Measurements from ENCODE around the gene MAN2B2. TPM values are rescaled to one million over a fixed set of nuclear protein-coding genes. Genes with fewer than 3 reads are reported as not detected.
A peak's percentile ranks its signal among the peaks of the same experiment; 100 is the strongest.

Gene MAN2B2
- total RNA-seq, 4 donors from 2014 or later, result 14.1 to 33.7 (median 27.0) TPM

DNA sequence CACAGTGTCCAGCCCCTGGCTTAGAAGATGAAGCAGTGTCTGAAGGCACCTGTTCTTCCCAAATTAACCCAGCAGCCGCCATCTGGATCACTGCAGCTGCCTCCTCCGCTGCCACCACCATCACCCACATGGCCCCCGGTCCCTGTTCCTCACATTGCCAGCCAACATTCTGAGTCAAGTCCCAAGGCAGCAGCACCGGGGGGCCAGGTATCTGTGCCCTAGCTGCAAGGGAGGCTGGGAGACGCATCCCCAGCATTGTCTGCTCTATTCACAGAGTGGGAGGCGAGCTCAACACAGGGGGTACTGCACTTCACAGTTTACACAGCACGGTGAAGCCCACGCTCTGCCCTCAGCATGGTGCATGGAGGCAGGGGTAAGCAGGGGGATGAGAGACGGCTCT, 42.3 kb upstream of the MAN2B2 start:
- intact Hi-C loops (cut with DNase I; ENCODE audit: low total_unique reads), result no loop called here
- no peak for DNase-seq (ENCODE audit: low spot score in 2 of 2)
- no peak overlapping the region for H3K4me3 ChIP-seq (ENCODE audit: low read depth, poor library complexity, severe bottlenecking)
- WGBS, 2 donors, result 85 to 86% methylated on average over 9 of the region's 9 CpGs
- TF ChIP-seq POLR2A (IDR thresholded peaks at IDR 0.05) (no peak), CTCF (IDR thresholded peaks at IDR 0.05) (no peak)

- no peak for DNase-seq (ENCODE audit: low spot score in 2 of 2)
- TF ChIP-seq POLR2A (IDR thresholded peaks at IDR 0.05) (no peak), CTCF (IDR thresholded peaks at IDR 0.05) (peak in 1 of 3 donors; percentile 53)
- 89 to 93% methylated on average over 1 of the region's 1 CpG for WGBS, 2 donors
- intact Hi-C loops (cut with DNase I; ENCODE audit: low total_unique reads), result no loop called here
- no peak overlapping the region for H3K4me3 ChIP-seq (ENCODE audit: low read depth, poor library complexity, severe bottlenecking)
These were observed 40.9 kb upstream of the MAN2B2 start for GRCh38 chr4:6534050-6534449.

GRCh38 chr4:6534618-6535328, 40.2 kb upstream of the MAN2B2 start:
- H3K4me3 ChIP-seq (ENCODE audit: low read depth, poor library complexity, severe bottlenecking), result no peak overlapping the region
- WGBS, 2 donors, result 91 to 93% methylated on average over 31 to 36 of the region's 38 CpGs
- intact Hi-C loops (cut with DNase I; ENCODE audit: low total_unique reads), result loop anchor here (5.0 kb wide), 1 partner anchor 387 kb away; no protein-coding TSS in a partner anchor
- no peak for TF ChIP-seq CTCF (IDR thresholded peaks at IDR 0.05)
- TF ChIP-seq POLR2A (IDR thresholded peaks at IDR 0.05), result no peak
- DNase-seq (ENCODE audit: low spot score in 2 of 2), result no peak

DNA sequence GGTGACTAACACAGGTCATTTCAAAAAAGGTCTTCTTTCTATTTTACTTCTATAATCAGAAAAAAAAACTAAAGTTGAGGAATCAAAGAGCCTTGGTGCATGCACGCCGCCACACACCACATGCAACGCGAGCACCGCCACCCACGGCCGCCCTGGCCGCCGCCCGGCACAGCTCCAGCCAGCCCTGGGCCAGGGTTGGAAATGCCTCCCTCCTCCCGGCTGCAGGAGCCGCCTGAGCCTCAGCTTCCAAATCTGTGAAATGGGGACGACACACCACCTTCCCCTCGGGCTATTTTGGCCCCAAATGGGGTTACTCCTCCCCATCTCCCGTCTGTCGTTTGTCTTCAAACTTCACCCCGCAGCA, 39.7 kb upstream of the MAN2B2 start:
- intact Hi-C loops (cut with DNase I; ENCODE audit: low total_unique reads), result loop anchor here (5.0 kb wide), 1 partner anchor 388 kb away; no protein-coding TSS in a partner anchor
- no peak for DNase-seq (ENCODE audit: low spot score in 2 of 2)
- no peak for TF ChIP-seq CTCF (IDR thresholded peaks at IDR 0.05)
- TF ChIP-seq POLR2A (IDR thresholded peaks at IDR 0.05), result no peak
- H3K4me3 ChIP-seq (ENCODE audit: low read depth, poor library complexity, severe bottlenecking), result no peak overlapping the region
- 85 to 86% methylated on average over 17 of the region's 17 CpGs for WGBS, 2 donors

DNA sequence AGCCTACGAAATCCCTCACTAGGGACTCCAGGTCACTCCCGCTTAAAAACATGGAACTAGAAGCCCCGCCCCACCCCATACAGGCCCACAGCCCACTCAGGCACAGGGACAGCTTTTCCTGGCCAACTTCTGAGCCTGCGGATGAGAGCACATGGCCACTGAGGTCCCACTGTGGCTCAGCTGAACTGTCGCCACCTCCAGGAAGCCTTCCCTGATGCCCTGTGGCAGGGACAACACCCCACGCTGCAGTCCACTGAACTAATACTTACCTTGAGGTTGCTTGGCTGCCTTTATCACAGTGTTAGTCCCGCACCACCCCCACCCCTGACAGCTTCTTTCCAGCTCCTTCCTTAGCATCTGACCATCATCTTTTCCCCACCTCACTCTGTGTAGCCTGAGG, 39.3 kb upstream of the MAN2B2 start:
- DNase-seq (ENCODE audit: low spot score in 2 of 2), result no peak
- intact Hi-C loops (cut with DNase I; ENCODE audit: low total_unique reads), result loop anchor here (5.0 kb wide), 1 partner anchor 388 kb away; no protein-coding TSS in a partner anchor
- H3K4me3 ChIP-seq (ENCODE audit: low read depth, poor library complexity, severe bottlenecking), result no peak overlapping the region
- no peak for TF ChIP-seq POLR2A (IDR thresholded peaks at IDR 0.05)
- no peak for TF ChIP-seq CTCF (IDR thresholded peaks at IDR 0.05)
- WGBS, 2 donors, result 84 to 95% methylated on average over 7 of the region's 7 CpGs

- intact Hi-C loops (cut with DNase I; ENCODE audit: low total_unique reads), result loop anchor here (5.0 kb wide), 1 partner anchor 391 kb away; no protein-coding TSS in a partner anchor
- no peak for DNase-seq (ENCODE audit: low spot score in 2 of 2)
- no peak for TF ChIP-seq POLR2A (IDR thresholded peaks at IDR 0.05)
- TF ChIP-seq CTCF (IDR thresholded peaks at IDR 0.05), result no peak
- WGBS, 2 donors, result 90 to 94% methylated on average over 15 of the region's 15 CpGs
- H3K4me3 ChIP-seq (ENCODE audit: low read depth, poor library complexity, severe bottlenecking), result no peak overlapping the region
These were observed 36.9 kb upstream of the MAN2B2 start for GRCh38 chr4:6538111-6538510.

Data from lower leg skin (tissue), 4 donors.